Psoas muscle (tissue), 8 donors: ENCODE results near the gene DISP3. TPM values are rescaled to one million over a fixed set of nuclear protein-coding genes. Genes with fewer than 3 reads are reported as not detected.

Experiments used
- ATAC-seq, 4 donors: fragments of 200-7000 bp; cut with Tn5 transposase; one replicate each; pipeline ENCODE4 v1.9.1; 2020; ENCODE audit warnings: moderate library complexity in 3 of 4, mild to moderate bottlenecking in 2 of 4
- DNase-seq, 2 donors: peaks; one replicate each; pipeline ENCODE4 v3.0.0-alpha.2; 2020
- H3K27ac ChIP-seq: fragments of 200-600 bp; one replicate; pipeline ENCODE4 v1.8.0; 2022
- H3K27me3 ChIP-seq, 3 donors: fragments of 200-600 bp in 1 of 3; one replicate each; pipeline versions ENCODE4 v1.6.1 to v1.8.0; 2013 to 2022; ENCODE audit warnings: low read length in 2 of 3, mild to moderate bottlenecking in 2 of 3, moderate library complexity in 1 of 3; ENCODE audit not compliant: insufficient read depth in 3 of 3
- H3K36me3 ChIP-seq, 2 donors: fragments of 200-600 bp in 1 of 2; one replicate each; pipeline versions ENCODE4 v1.6.1 to v1.8.0; 2013 to 2022; ENCODE audit warnings: low read depth in 1 of 2, mild to moderate bottlenecking in 1 of 2, moderate library complexity in 1 of 2; ENCODE audit not compliant: insufficient read depth in 1 of 2
- H3K4me1 ChIP-seq: fragments of 200-600 bp; one replicate; pipeline ENCODE4 v1.8.0; 2022
- H3K4me3 ChIP-seq: fragments of 200-600 bp; one replicate; pipeline ENCODE4 v1.8.0; 2022; ENCODE audit warnings: mild to moderate bottlenecking
- H3K9me3 ChIP-seq: fragments of 200-600 bp; one replicate; pipeline ENCODE4 v1.8.0; 2022
- WGBS, 3 donors: extraction: QIAGEN DNeasy Blood & Tissue Kit; methylation state at CpG; one replicate each; pipeline versions ENCODE4 v1.1.6 to v1.1.7; 2013; 5-methylcytosine and 5-hydroxymethylcytosine counted together
- intact Hi-C, 2 donors: fragments of 100-400 bp; cut with DNase I; formaldehyde crosslinking; loops; one replicate each; pipeline versions ENCODE4 v1.11.0 to v1.14.2; 2022
- polyA plus RNA-seq, 3 donors: library from polyadenylated mRNA; stranded (reverse); fragments of 200-250 nt; gene quantifications; one replicate each; pipeline ENCODE4 v1.2.3, GENCODE V29; 2013
- total RNA-seq, 4 donors: library from RNA; stranded (reverse); fragmentation: NEBNext Ultra II Directional in 2 of 4; extraction: Animal tissue kit (Norgen Biotek cat#: 25700) in 2 of 4; gene quantifications; one replicate each; pipeline versions ENCODE4 v1.2.1 to v1.2.4, GENCODE V29; 2021 to 2023
- TF ChIP-seq, protein P1 (sequence below): fragments of 200-600 bp; IDR thresholded peaks from one replicate; pipeline ENCODE4 v1.8.0; 2022; ENCODE audit warnings: antibody characterized with exemption
- donor health status: healthy with polysubstance abuse.
- donor health status: DM: no; HTN: no; CAD: no; lungs with moderate emphysema.
- donor health status: Bipolar disorder and iron deficiency.
- donor health status: healthy.
- donor health status: DM: yes; HTN: yes; CAD: no.
- donor health status: DM: no; HTN: no; CAD: no.
- donor health status: DM: no; HTN: no; CAD: no.
- donor health status: DM: yes; HTN: yes; CAD: no.

The DISP3 gene
- total and polyA plus RNA-seq, 7 donors = 0.01 to 0.04 (median 0.02) TPM; not detected in 3

DNA sequence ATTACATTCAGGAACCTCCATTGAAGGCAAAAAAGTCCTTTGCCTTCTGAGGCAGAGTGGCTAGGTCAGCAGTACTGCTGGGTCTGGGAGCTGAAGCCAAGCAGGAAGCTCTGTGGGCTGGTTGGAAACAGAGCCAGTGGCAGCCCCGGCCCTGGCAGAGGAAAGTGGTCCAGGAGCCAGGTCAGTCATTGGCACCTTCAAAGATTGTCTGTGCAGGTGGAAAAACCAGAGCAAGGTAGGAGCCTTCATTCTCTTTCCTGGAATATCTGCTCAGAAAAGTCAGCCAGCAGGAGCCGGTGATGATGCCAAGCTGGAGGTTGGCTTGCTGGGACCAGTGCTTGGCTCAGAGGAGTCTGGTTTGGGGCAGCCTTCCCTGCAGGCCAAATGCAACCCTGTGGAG is 12.5 kb upstream of the DISP3 start:
- H3K9me3 ChIP-seq = no peaks in the 10 kb centered on the region
- intact Hi-C loops = no loop called here
- no peak overlapping the region for H3K27ac ChIP-seq
- H3K4me1 ChIP-seq = no peaks in the 10 kb centered on the region
- H3K36me3 ChIP-seq = no peaks in the 10 kb centered on the region
- ATAC-seq (no peak), DNase-seq (no peak)
- H3K4me3 ChIP-seq = no peak overlapping the region
- H3K27me3 ChIP-seq = peaks cover 0 to 47% (median 7%) of the 10 kb centered on the region in 3 donors
- TF ChIP-seq, protein P1, sequence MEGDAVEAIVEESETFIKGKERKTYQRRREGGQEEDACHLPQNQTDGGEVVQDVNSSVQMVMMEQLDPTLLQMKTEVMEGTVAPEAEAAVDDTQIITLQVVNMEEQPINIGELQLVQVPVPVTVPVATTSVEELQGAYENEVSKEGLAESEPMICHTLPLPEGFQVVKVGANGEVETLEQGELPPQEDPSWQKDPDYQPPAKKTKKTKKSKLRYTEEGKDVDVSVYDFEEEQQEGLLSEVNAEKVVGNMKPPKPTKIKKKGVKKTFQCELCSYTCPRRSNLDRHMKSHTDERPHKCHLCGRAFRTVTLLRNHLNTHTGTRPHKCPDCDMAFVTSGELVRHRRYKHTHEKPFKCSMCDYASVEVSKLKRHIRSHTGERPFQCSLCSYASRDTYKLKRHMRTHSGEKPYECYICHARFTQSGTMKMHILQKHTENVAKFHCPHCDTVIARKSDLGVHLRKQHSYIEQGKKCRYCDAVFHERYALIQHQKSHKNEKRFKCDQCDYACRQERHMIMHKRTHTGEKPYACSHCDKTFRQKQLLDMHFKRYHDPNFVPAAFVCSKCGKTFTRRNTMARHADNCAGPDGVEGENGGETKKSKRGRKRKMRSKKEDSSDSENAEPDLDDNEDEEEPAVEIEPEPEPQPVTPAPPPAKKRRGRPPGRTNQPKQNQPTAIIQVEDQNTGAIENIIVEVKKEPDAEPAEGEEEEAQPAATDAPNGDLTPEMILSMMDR = no peak
- 14 to 52% (median 37%) methylated on average over 2 of the region's 2 CpGs for WGBS, 3 donors

DNA sequence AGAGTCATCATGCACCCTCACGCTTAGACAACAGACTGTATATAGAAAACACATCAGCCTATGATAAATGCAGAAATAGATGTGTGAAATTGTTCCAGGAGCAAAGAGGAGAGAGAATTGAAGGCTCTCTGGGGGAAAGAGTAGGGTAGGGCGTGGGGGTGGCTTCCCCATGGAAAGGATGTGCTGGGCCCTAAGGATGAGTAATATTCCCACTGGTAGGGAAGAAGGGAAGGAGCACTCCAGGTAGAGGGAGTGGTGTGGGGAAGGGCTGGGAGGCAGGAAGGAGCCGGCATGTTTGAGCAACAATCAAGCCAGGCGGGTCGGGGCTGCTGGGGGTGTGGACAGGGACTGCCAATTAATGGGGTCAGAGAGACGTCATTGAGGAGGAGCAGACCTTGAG is 10.1 kb upstream of the DISP3 start:
- intact Hi-C loops = no loop called here
- Histone ChIP-seq H3K27me3 (peaks cover 0 to 28% (median 2%) of the 10 kb centered on the region in 3 donors), H3K4me1 (no peaks in the 10 kb centered on the region), H3K36me3 (no peaks in the 10 kb centered on the region), H3K4me3 (no peak overlapping the region), H3K9me3 (no peaks in the 10 kb centered on the region), H3K27ac (no peak overlapping the region)
- DNase-seq = no peak
- WGBS, 3 donors = 37 to 46% (median 41%) methylated on average over 6 of the region's 6 CpGs
- TF ChIP-seq, protein P1 = no peak
- ATAC-seq = no peak

DNA sequence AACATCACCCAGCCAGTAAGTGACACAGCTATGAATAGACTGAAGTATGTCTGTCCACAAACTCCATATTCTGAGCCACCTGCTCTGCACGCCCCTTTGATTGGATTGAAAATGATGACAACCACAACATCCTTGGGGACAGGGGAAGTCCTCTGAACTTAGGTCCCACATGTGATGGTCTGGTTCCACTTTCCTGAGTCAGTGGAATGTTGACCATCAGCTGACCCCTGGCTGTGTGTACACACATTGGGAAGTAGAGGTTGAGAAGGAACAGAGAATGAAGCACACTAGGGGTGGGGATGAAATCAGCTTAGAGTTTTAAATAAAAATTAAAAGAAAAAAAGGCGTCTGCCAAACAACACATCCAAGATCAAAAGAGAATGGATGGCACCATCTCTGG is 8.0 kb upstream of the DISP3 start:
- intact Hi-C loops = no loop called here
- no peaks in the 10 kb centered on the region for H3K4me1 ChIP-seq
- DNase-seq = no peak
- peaks cover 0 to 29% (median 2%) of the 10 kb centered on the region in 3 donors for H3K27me3 ChIP-seq
- H3K9me3 ChIP-seq = no peaks in the 10 kb centered on the region
- TF ChIP-seq, protein P1 = no peak
- no peak overlapping the region for H3K4me3 ChIP-seq
- no peak for ATAC-seq
- H3K27ac ChIP-seq = no peak overlapping the region
- H3K36me3 ChIP-seq = no peaks in the 10 kb centered on the region
- WGBS, 3 donors = 38 to 54% (median 43%) methylated on average over 2 of the region's 2 CpGs

DNA sequence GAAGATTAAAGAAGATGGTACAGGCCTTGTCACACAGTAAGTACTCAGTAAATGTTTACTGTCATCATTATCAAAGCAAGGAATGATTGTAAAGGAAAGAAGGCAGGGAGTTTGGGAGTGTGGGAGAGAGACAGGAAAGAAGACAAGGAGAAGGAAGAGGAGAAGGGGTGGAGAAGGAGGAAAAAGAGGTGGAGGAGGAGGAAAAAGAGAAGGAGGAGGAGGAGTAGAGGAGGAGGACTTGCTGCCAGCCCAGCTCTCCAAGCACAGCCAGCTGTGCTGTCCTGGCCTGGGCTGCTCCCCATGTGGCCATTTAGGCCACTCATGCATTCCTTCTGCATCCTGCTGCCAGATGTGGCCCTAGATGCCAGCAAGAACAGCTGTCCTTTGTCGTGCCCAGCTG is 7.5 kb upstream of the DISP3 start:
- intact Hi-C loops = no loop called here
- 0 to 20% (median 14%) methylated on average over 1 of the region's 1 CpG for WGBS, 3 donors
- DNase-seq = no peak
- H3K4me1 ChIP-seq = no peaks in the 10 kb centered on the region
- no peak overlapping the region for H3K27ac ChIP-seq
- H3K36me3 ChIP-seq = no peaks in the 10 kb centered on the region
- TF ChIP-seq, protein P1 = no peak
- no peak overlapping the region for H3K4me3 ChIP-seq
- H3K9me3 ChIP-seq = no peaks in the 10 kb centered on the region
- ATAC-seq = no peak
- peaks cover 0 to 29% (median 4%) of the 10 kb centered on the region in 3 donors for H3K27me3 ChIP-seq

DNA sequence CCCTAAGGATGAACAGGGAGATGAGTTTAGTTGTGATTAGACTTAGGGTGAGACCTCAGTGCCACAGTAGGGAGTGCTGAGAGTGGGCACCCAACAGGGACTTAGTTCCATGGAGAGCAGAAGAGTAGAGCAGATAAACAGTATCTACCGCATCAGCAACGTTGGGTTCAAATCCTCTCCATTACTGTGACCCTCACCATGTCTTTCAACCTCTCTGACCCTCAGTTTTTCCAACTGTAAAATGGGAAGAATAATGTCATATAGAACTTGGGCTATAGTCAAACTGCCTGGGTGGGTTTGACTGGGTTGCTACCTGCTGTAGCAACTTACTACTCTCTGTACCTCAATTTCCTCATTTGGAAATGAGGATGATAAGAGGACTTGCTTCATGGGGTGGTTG is 6.7 kb upstream of the DISP3 start:
- H3K27ac ChIP-seq = no peak overlapping the region
- peaks cover 0 to 33% (median 4%) of the 10 kb centered on the region in 3 donors for H3K27me3 ChIP-seq
- DNase-seq (no peak), ATAC-seq (no peak)
- WGBS, 3 donors = 77 to 93% (median 83%) methylated on average over 2 of the region's 2 CpGs
- intact Hi-C loops = no loop called here
- H3K4me1 ChIP-seq = no peaks in the 10 kb centered on the region
- H3K4me3 ChIP-seq = no peak overlapping the region
- TF ChIP-seq, protein P1 = no peak
- H3K36me3 ChIP-seq = no peaks in the 10 kb centered on the region
- H3K9me3 ChIP-seq = no peaks in the 10 kb centered on the region
